Stimulated activated naive CD8-positive, alpha-beta T cell treated with anti-CD3 and anti-CD28 coated beads, Interleukin-15, amount 100 ng/mL, for 72 hours (primary cell): ENCODE data around the gene ZNF775.
A peak's percentile ranks its signal among the peaks of the same experiment; 100 is the strongest.

Source experiments
- ATAC-seq: fragments of 150-1000 bp; cut with Tn5 transposase; 2 replicates; pipeline ENCODE4 v1.10.0; 2021; ENCODE audit warnings: mild to moderate bottlenecking, moderate library complexity
- DNase-seq, 2 donors: peaks; one replicate each; pipeline ENCODE4 v3.0.0; 2021 to 2022
- H3K27ac Mint-ChIP-seq, 2 donors: one replicate each; pipeline ENCODE4 v1.8.0; 2022; ENCODE audit warnings: mild to moderate bottlenecking in 2 of 2, mixed read lengths in 2 of 2, moderate library complexity in 2 of 2
- H3K27me3 Mint-ChIP-seq: one replicate; pipeline ENCODE4 v1.8.0; 2022; ENCODE audit warnings: mixed read lengths
- H3K4me1 Mint-ChIP-seq: one replicate; pipeline ENCODE4 v1.8.0; 2022; ENCODE audit warnings: mild to moderate bottlenecking, mixed read lengths
- H3K4me3 Mint-ChIP-seq, 2 donors: one replicate each; pipeline ENCODE4 v1.8.0; 2022; ENCODE audit warnings: mild to moderate bottlenecking in 2 of 2, mixed read lengths in 2 of 2, moderate library complexity in 1 of 2
- H3K9me3 Mint-ChIP-seq, 2 donors: one replicate each; pipeline ENCODE4 v1.8.0; 2022; ENCODE audit warnings: mixed read lengths in 2 of 2

The ZNF775 gene

GRCh38 chr7:150415161-150416153 lies 36.3 kb downstream of the ZNF775 start:
- Mint-ChIP-seq H3K27me3 (no peaks in the 10 kb centered on the region), H3K27ac (no peak overlapping the region), H3K4me3 (no peak overlapping the region), H3K4me1 (peaks cover 11% of the 10 kb centered on the region), H3K9me3 (no peaks in the 10 kb centered on the region)
- no peak for ATAC-seq
- DNase-seq: no peak

- Mint-ChIP-seq H3K4me1 (peaks cover 21% of the 10 kb centered on the region), H3K27ac (no peak overlapping the region), H3K4me3 (no peak overlapping the region), H3K9me3 (no peaks in the 10 kb centered on the region), H3K27me3 (no peaks in the 10 kb centered on the region)
- no peak for ATAC-seq
- DNase-seq: no peak
Observed at GRCh38 chr7:150417239-150417638, 38.1 kb downstream of the ZNF775 start.

GRCh38 chr7:150417863-150418262 lies 38.7 kb downstream of the ZNF775 start:
- H3K9me3 Mint-ChIP-seq: no peaks in the 10 kb centered on the region
- ATAC-seq: no peak
- DNase-seq: no peak
- H3K27ac Mint-ChIP-seq: no peak overlapping the region
- peaks cover 21% of the 10 kb centered on the region for H3K4me1 Mint-ChIP-seq
- no peak overlapping the region for H3K4me3 Mint-ChIP-seq
- H3K27me3 Mint-ChIP-seq: no peaks in the 10 kb centered on the region

DNA sequence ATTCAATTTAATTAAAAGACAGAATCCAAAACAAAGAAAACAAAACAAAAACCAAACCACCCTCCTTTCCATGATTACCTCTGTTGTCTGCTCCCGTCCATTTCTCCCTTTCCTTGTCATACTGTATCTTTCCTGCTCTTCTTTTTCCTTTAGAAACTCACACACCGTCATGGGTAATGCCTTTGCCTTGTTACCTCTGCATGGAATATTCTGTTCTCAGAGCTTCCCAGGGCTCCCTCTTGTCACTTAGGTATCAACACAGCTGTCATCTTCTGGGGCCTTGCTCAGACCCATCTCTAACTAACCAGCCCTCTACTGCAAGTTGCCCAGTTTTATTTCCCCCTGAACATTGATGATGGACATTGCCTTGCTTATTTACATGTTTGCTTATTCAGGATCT lies 41.1 kb downstream of the ZNF775 start:
- no peak for DNase-seq
- H3K4me1 Mint-ChIP-seq: peaks cover 15% of the 10 kb centered on the region
- no peaks in the 10 kb centered on the region for H3K27me3 Mint-ChIP-seq
- no peak overlapping the region for H3K4me3 Mint-ChIP-seq
- no peak overlapping the region for H3K27ac Mint-ChIP-seq
- ATAC-seq: no peak
- no peaks in the 10 kb centered on the region for H3K9me3 Mint-ChIP-seq

DNA sequence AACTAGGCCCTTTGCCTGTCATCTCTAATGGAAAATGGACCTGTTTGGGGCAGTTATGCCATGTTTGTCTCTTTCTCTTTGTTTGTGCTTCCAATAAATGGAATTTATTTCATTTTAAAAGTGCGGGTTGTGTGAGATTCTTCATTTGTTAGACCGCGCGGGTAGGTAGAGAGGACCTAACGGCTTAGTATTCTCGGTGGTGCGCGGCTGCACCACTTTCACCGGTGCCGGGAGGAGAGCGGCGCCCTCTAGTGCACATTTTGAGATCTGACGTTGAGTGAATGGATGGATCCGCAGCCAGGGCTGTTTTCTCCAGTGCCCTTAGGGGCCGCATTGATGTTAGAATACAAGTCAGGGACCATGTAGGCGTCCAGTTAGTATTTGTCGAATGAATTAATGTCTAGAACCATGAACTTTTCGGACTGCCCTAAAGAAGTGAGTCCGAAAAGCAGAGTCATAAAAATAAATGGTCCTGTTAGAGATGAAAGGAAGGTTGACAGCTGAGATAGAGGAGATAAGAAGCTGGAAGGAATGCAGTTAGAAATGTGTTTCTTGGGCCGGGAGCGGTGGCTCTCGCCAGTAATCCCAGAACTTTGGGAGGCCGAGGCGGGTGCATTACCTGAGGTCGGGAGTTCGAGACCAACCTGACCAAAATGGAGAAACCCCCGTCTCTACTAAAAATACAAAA lies 42.0 kb downstream of the ZNF775 start:
- H3K27me3 Mint-ChIP-seq: no peaks in the 10 kb centered on the region
- no peak overlapping the region for H3K27ac Mint-ChIP-seq
- no peaks in the 10 kb centered on the region for H3K9me3 Mint-ChIP-seq
- H3K4me1 Mint-ChIP-seq: peaks cover 15% of the 10 kb centered on the region
- ATAC-seq (peak; percentile 99), DNase-seq (peak; percentile 83 to 84)
- peak overlapping the region; percentile 40 to 53 for H3K4me3 Mint-ChIP-seq

GRCh38 chr7:150421831-150422230 lies 42.7 kb downstream of the ZNF775 start:
- Mint-ChIP-seq H3K4me3 (no peak overlapping the region), H3K27me3 (no peaks in the 10 kb centered on the region), H3K4me1 (peaks cover 15% of the 10 kb centered on the region), H3K9me3 (no peaks in the 10 kb centered on the region), H3K27ac (no peak overlapping the region)
- DNase-seq (no peak), ATAC-seq (no peak)

DNA sequence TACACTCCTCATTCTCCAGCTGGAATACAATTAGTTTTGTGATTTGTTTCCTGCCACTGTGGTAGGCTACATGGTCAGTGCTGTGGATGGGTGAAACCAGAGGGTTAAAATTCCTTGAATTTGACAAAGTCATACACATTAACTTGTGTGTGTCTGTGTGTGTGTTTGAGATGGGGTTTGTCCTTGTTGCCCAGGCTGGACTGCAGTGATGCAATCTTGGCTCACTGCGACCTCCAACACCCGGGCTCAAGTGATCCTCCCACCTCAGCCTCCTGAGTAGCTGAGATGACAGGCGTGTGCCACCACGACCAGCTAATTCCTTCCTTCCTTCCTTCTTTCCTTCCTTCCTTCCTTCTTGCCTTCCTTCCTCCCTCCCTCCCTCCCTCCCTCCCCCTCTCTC lies 46.5 kb downstream of the ZNF775 start:
- ATAC-seq (no peak), DNase-seq (no peak)
- Mint-ChIP-seq H3K27me3 (no peaks in the 10 kb centered on the region), H3K27ac (no peak overlapping the region), H3K9me3 (no peaks in the 10 kb centered on the region), H3K4me1 (peaks cover 38% of the 10 kb centered on the region), H3K4me3 (no peak overlapping the region)

DNA sequence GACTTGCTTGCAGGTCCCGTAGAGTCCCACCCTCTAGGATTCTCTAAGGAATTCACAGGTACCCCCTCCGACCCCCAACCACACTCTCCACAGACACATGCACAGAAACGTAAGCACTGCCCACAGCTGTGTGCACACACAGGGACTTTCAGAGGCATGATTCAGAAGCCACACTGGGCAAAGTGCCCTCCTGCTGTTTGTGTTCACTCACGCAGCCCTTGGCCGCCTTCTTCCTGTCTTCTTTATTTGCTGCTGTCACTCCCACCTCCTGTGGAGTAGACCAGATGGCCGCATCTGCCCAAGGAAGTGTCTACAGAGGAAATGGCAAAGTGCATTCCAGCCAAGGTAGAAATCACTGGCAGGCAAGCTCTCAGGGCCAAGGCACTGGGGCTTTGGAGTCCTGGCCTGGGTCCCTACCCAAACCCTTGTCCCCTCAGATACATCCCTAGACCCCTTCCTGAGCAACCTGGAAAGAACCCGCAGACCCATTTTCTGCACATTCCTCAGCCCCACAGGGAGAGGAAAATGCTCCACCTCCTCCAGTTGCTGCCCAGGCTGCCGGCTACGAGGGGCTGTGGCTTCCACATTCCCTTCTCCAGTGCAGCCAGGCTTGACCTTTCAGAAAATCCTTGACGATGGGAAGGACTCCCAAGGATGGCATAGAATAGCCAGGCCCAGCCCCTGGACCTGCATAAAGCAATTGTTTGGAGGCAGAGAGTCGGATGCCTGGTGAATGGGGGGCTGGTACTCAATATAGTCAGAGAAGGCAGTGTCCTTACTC lies 49.7 kb downstream of the ZNF775 start:
- peak; percentile 96 for ATAC-seq
- Mint-ChIP-seq H3K27ac (peak overlapping the region; percentile 52 to 60), H3K27me3 (peaks cover 10% of the 10 kb centered on the region), H3K4me1 (peaks cover 49% of the 10 kb centered on the region), H3K4me3 (peak overlapping the region in 1 of 2 donors; percentile 50), H3K9me3 (no peaks in the 10 kb centered on the region)
- DNase-seq: peak; percentile 43 to 69

GRCh38 chr7:150429699-150430098 lies 50.6 kb downstream of the ZNF775 start:
- no peaks in the 10 kb centered on the region for H3K9me3 Mint-ChIP-seq
- ATAC-seq (no peak), DNase-seq (no peak)
- H3K4me3 Mint-ChIP-seq: no peak overlapping the region
- H3K4me1 Mint-ChIP-seq: peaks cover 58% of the 10 kb centered on the region
- H3K27me3 Mint-ChIP-seq: peaks cover 10% of the 10 kb centered on the region
- no peak overlapping the region for H3K27ac Mint-ChIP-seq

GRCh38 chr7:150430465-150431085 lies 51.4 kb downstream of the ZNF775 start:
- Mint-ChIP-seq H3K4me1 (peaks cover 66% of the 10 kb centered on the region), H3K4me3 (no peak overlapping the region), H3K27ac (no peak overlapping the region), H3K27me3 (peaks cover 10% of the 10 kb centered on the region), H3K9me3 (no peaks in the 10 kb centered on the region)
- DNase-seq (no peak), ATAC-seq (no peak)

GRCh38 chr7:150431839-150432658 lies 52.9 kb downstream of the ZNF775 start:
- ATAC-seq (no peak), DNase-seq (no peak)
- Mint-ChIP-seq H3K27me3 (peaks cover 10% of the 10 kb centered on the region), H3K4me3 (no peak overlapping the region), H3K9me3 (no peaks in the 10 kb centered on the region), H3K27ac (no peak overlapping the region), H3K4me1 (peaks cover 75% of the 10 kb centered on the region)

- ATAC-seq (no peak), DNase-seq (no peak)
- H3K4me1 Mint-ChIP-seq: peaks cover 68% of the 10 kb centered on the region
- H3K4me3 Mint-ChIP-seq: peak overlapping the region; percentile 48 to 69
- peak overlapping the region in 1 of 2 donors; percentile 21 for H3K27ac Mint-ChIP-seq
- peaks cover 10% of the 10 kb centered on the region for H3K27me3 Mint-ChIP-seq
- no peaks in the 10 kb centered on the region for H3K9me3 Mint-ChIP-seq
Observed at GRCh38 chr7:150432915-150433892, 54.1 kb downstream of the ZNF775 start.

DNA sequence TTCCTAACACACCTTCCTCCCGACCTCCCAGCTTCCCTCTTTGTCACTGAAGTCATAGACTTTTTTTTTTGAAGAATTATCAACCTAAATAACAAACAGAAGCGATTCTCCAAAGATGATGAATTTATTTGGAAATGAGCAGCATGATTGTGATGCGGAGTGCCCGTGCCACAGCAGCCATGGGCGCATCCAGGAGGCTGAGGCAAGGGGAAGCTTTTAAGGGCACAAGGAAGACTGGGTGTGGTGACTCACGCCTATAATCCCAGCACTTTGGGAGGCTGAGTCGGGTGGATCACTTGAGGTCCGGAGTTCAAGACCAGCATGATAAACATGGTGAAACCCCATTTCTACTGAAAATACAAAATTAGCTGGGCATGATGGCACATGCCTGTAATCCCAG lies 55.1 kb downstream of the ZNF775 start:
- no peak overlapping the region for H3K27ac Mint-ChIP-seq
- ATAC-seq (no peak), DNase-seq (no peak)
- peak overlapping the region in 1 of 2 donors; percentile 18 for H3K4me3 Mint-ChIP-seq
- H3K27me3 Mint-ChIP-seq: peaks cover 10% of the 10 kb centered on the region
- H3K9me3 Mint-ChIP-seq: no peaks in the 10 kb centered on the region
- H3K4me1 Mint-ChIP-seq: peaks cover 66% of the 10 kb centered on the region

DNA sequence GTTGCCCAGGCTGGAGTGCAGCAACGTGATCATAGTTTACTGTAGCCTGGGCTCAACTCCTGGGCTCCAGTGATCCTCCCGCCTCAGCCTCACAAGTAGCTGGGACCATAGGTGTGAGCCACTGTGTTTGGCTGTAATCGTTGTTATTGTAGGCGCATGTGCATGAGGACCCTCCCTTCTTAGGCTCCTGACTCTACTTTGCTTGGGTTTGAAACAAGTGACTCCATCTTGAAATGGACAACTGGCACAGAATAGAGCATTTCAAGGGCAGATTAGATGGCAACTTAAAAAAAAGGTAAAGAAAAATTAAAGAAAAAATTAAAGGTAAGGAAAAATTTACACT lies 55.9 kb downstream of the ZNF775 start:
- no peak for ATAC-seq
- Mint-ChIP-seq H3K4me3 (no peak overlapping the region), H3K4me1 (peaks cover 66% of the 10 kb centered on the region), H3K9me3 (peaks cover 0 to 3% of the 10 kb centered on the region in 2 donors), H3K27me3 (peaks cover 10% of the 10 kb centered on the region), H3K27ac (no peak overlapping the region)
- DNase-seq: no peak
